Peyer's patch (tissue), 4 donors: ENCODE measurements around the gene MDM2. TPM values are rescaled to one million over a fixed set of nuclear protein-coding genes. Genes with fewer than 3 reads are reported as not detected.
"Not testable (repeated sequence)": the region's sequence is repeated elsewhere in the genome, so short reads cannot be mapped to it uniquely, and the experiment has no call there.

Experiments
- DNase-seq, 3 donors: peaks; one replicate each; pipeline ENCODE4 v3.0.0-alpha.2; 2017 to 2019
- H3K27ac ChIP-seq, 4 donors: fragments of 200-600 bp; sonication (generic); one replicate each; pipeline ENCODE4 v1.5.1; 2016 to 2019
- H3K27me3 ChIP-seq, 2 donors: fragments of 200-600 bp; sonication (generic); one replicate each; pipeline ENCODE4 v1.5.1; 2019
- H3K36me3 ChIP-seq, 3 donors: fragments of 200-600 bp; sonication (generic); one replicate each; pipeline ENCODE4 v1.5.1; 2016 to 2019
- H3K4me1 ChIP-seq, 4 donors: fragments of 200-600 bp; sonication (generic); one replicate each; pipeline ENCODE4 v1.5.1; 2016 to 2019
- H3K4me3 ChIP-seq, 4 donors: fragments of 200-600 bp; sonication (generic); 1 replicate in 3 of 4; 2 replicates in 1 of 4; pipeline ENCODE4 v1.5.1; 2016 to 2019; ENCODE audit warnings: mild to moderate bottlenecking in 1 of 4
- H3K9me3 ChIP-seq, 4 donors: fragments of 200-600 bp; sonication (generic); one replicate each; pipeline ENCODE4 v1.5.1; 2016 to 2019; ENCODE audit warnings: mild to moderate bottlenecking in 1 of 4
- CTCF ChIP-seq, 6 experiments: fragments of 450-650 bp in 4 of 6; fragments of 200-600 bp in 2 of 6; sonication (generic) in 1 of 6; IDR thresholded peaks; one replicate each; pipeline ENCODE4 v1.5.1; 2017 to 2019; ENCODE audit warnings: antibody characterized with exemption in 6 of 6, mild to moderate bottlenecking in 3 of 6, moderate library complexity in 1 of 6
- POLR2A ChIP-seq, 2 donors: fragments of 450-650 bp; IDR thresholded peaks; one replicate each; pipeline ENCODE4 v1.5.1; 2017; ENCODE audit warnings: antibody characterized with exemption in 2 of 2, mild to moderate bottlenecking in 2 of 2, moderate library complexity in 2 of 2
- total RNA-seq, 4 donors: library from RNA; depleted of rRNA; stranded (reverse); fragments of >200 nt; gene quantifications; one replicate each; pipeline ENCODE4 v1.1.0, GENCODE V29; 2016

Gene MDM2
- total RNA-seq, 4 donors from 2014 or later = 64.7 to 126 (median 95.3) TPM

- TF ChIP-seq CTCF (IDR thresholded peaks at IDR 0.05) (no peak), POLR2A (IDR thresholded peaks at IDR 0.05) (no peak)
- no peak overlapping the region for H3K4me3 ChIP-seq
- no peaks in the 10 kb centered on the region for H3K27me3 ChIP-seq
These were observed 11.6 kb upstream of the MDM2 start for GRCh38 chr12:68796399-68796798.

GRCh38 chr12:68798882-68799234, 9.1 kb upstream of the MDM2 start:
- no peaks in the 10 kb centered on the region for H3K36me3 ChIP-seq
- H3K9me3 ChIP-seq = no peaks in the 10 kb centered on the region
- H3K27me3 ChIP-seq = no peaks in the 10 kb centered on the region
- H3K4me3 ChIP-seq = no peak overlapping the region
- DNase-seq = no peak
- H3K4me1 ChIP-seq = no peaks in the 10 kb centered on the region
- no peak for TF ChIP-seq POLR2A (IDR thresholded peaks at IDR 0.05)
- no peak for TF ChIP-seq CTCF (IDR thresholded peaks at IDR 0.05)
- no peak overlapping the region for H3K27ac ChIP-seq

More at GRCh38 chr12:68796399-68796798, 11.6 kb upstream of the MDM2 start:
- Histone ChIP-seq H3K9me3 (no peaks in the 10 kb centered on the region), H3K4me1 (no peaks in the 10 kb centered on the region), H3K27ac (no peak overlapping the region), H3K36me3 (no peaks in the 10 kb centered on the region)
- DNase-seq = no peak

- DNase-seq = no peak
- H3K4me3 ChIP-seq = no peak overlapping the region
- no peak overlapping the region for H3K27ac ChIP-seq
These were observed 7.7 kb upstream of the MDM2 start for GRCh38 chr12:68800294-68800693.

GRCh38 chr12:68801124-68801523, 6.9 kb upstream of the MDM2 start:
- H3K4me1 ChIP-seq, H3K4me3 ChIP-seq, H3K27ac ChIP-seq, H3K36me3 ChIP-seq, H3K27me3 ChIP-seq, DNase-seq, H3K9me3 ChIP-seq: not testable (repeated sequence)

More at GRCh38 chr12:68800294-68800693, 7.7 kb upstream of the MDM2 start:
- H3K4me1 ChIP-seq = no peaks in the 10 kb centered on the region
- no peaks in the 10 kb centered on the region for H3K9me3 ChIP-seq
- H3K36me3 ChIP-seq = no peaks in the 10 kb centered on the region
- TF ChIP-seq CTCF (IDR thresholded peaks at IDR 0.05) (no peak), POLR2A (IDR thresholded peaks at IDR 0.05) (no peak)
- H3K27me3 ChIP-seq = no peaks in the 10 kb centered on the region

- H3K4me3 ChIP-seq, H3K27me3 ChIP-seq, H3K36me3 ChIP-seq, H3K4me1 ChIP-seq, H3K9me3 ChIP-seq, H3K27ac ChIP-seq, DNase-seq: not testable (repeated sequence)
These were observed 5.6 kb upstream of the MDM2 start for GRCh38 chr12:68802372-68802745.

GRCh38 chr12:68802911-68803651, 4.9 kb upstream of the MDM2 start:
- not testable (repeated sequence) for H3K27me3 ChIP-seq, H3K36me3 ChIP-seq, H3K9me3 ChIP-seq, H3K4me3 ChIP-seq, H3K4me1 ChIP-seq, DNase-seq
- H3K27ac ChIP-seq = peak overlapping the region in 1 of 4 donors; percentile 12

GRCh38 chr12:68803948-68804656, 3.9 kb upstream of the MDM2 start:
- H3K27ac ChIP-seq = no peak overlapping the region
- no peak for TF ChIP-seq CTCF (IDR thresholded peaks at IDR 0.05)
- TF ChIP-seq POLR2A (IDR thresholded peaks at IDR 0.05) = no peak
- no peak for DNase-seq

More at GRCh38 chr12:68803948-68804656, 3.9 kb upstream of the MDM2 start:
- Histone ChIP-seq H3K27me3 (no peaks in the 10 kb centered on the region), H3K36me3 (no peaks in the 10 kb centered on the region), H3K4me3 (no peak overlapping the region), H3K9me3 (no peaks in the 10 kb centered on the region), H3K4me1 (peaks cover 0 to under 1% (median 0%) of the 10 kb centered on the region in 4 donors)
